Common myeloid progenitor, CD34-positive (primary cell): ENCODE results near the gene R3HDML.
"Not testable (repeated sequence)": the region's sequence is repeated elsewhere in the genome, so short reads cannot be mapped to it uniquely, and the experiment has no call there.

ENCODE experiments used
- CTCF ChIA-PET: fragments of 350-600 bp; sonication (Branson Sonifier 250); formaldehyde crosslinking; loops from one replicate; lab custom pipeline; 2021; ENCODE audit warnings: antibody characterized with exemption; lab: Charles Lee
- POLR2A ChIA-PET: fragments of 350-600 bp; sonication (Branson Sonifier 250); formaldehyde crosslinking; loops from one replicate; lab custom pipeline; 2021; ENCODE audit warnings: antibody characterized with exemption; lab: Charles Lee
- DNase-seq, 3 donors: peaks; one replicate each; pipeline versions ENCODE4 v3.0.0 to v3.0.0-alpha.2; 2013
- H3K27ac ChIP-seq, 2 experiments: 1 replicate in 1 of 2; 2 replicates in 1 of 2; pipeline ENCODE4 v1.7.0; 2013; ENCODE audit warnings: inconsistent platforms in 2 of 2, low read length in 2 of 2, mild to moderate bottlenecking in 2 of 2, low read depth in 1 of 2, moderate library complexity in 1 of 2; ENCODE audit not compliant: severe bottlenecking in 2 of 2, insufficient read depth in 1 of 2, poor library complexity in 1 of 2
- H3K27me3 ChIP-seq, 5 experiments: replicated peaks in 2 of 5; 1 replicate in 3 of 5; 2 replicates in 2 of 5; pipeline versions ENCODE4 v1.6.1 to v1.7.0; 2013; ENCODE audit warnings: low read length in 4 of 5, mild to moderate bottlenecking in 2 of 5, moderate library complexity in 2 of 5, inconsistent platforms in 1 of 5; ENCODE audit not compliant: insufficient read depth in 5 of 5, control insufficient read depth in 4 of 5
- H3K36me3 ChIP-seq, 4 experiments: 1 replicate in 2 of 4; 2 replicates in 2 of 4; pipeline versions ENCODE4 v1.6.1 to v1.7.0; 2013; ENCODE audit warnings: low read length in 3 of 4, control low read depth in 1 of 4, mild to moderate bottlenecking in 1 of 4; ENCODE audit not compliant: control insufficient read depth in 4 of 4, insufficient read depth in 4 of 4
- H3K4me1 ChIP-seq, 4 experiments: 1 replicate in 3 of 4; 2 replicates in 1 of 4; pipeline versions ENCODE4 v1.6.1 to v1.7.1; 2013; ENCODE audit warnings: low read length in 3 of 4, mild to moderate bottlenecking in 3 of 4, control low read depth in 1 of 4, inconsistent platforms in 1 of 4, moderate library complexity in 1 of 4; ENCODE audit not compliant: control insufficient read depth in 4 of 4, insufficient read depth in 4 of 4; ENCODE audit errors: control extremely low read depth in 1 of 4
- H3K4me3 ChIP-seq, 7 experiments: 1 replicate in 4 of 7; 2 replicates in 3 of 7; pipeline versions ENCODE4 v1.5.1 to v1.7.0; 2013; ENCODE audit warnings: mild to moderate bottlenecking in 7 of 7, low read length in 6 of 7, moderate library complexity in 6 of 7, inconsistent platforms in 2 of 7, low read depth in 2 of 7, control low read depth in 1 of 7; ENCODE audit not compliant: insufficient read depth in 4 of 7, control insufficient read depth in 1 of 7; ENCODE audit errors: extremely low read depth in 1 of 7
- H3K9me3 ChIP-seq, 5 experiments: 1 replicate in 4 of 5; 2 replicates in 1 of 5; pipeline versions ENCODE4 v1.6.1 to v1.7.1; 2013; ENCODE audit warnings: low read length in 4 of 5, mild to moderate bottlenecking in 2 of 5, inconsistent platforms in 1 of 5, low read depth in 1 of 5, moderate library complexity in 1 of 5; ENCODE audit not compliant: control insufficient read depth in 4 of 5, insufficient read depth in 2 of 5; ENCODE audit errors: control extremely low read depth in 1 of 5
- WGBS: methylation state at CpG from one replicate; pipeline ENCODE4 v1.1.5; 2013; ENCODE audit not compliant: insufficient coverage; 5-methylcytosine and 5-hydroxymethylcytosine counted together

The R3HDML gene

GRCh38 chr20:44299011-44299535 is 37.8 kb upstream of the R3HDML start:
- H3K27ac ChIP-seq, H3K9me3 ChIP-seq, POLR2A ChIA-PET, H3K27me3 ChIP-seq, DNase-seq, H3K4me1 ChIP-seq, H3K36me3 ChIP-seq, H3K4me3 ChIP-seq: not testable (repeated sequence)
- 92% methylated on average over 16 of the region's 42 CpGs for WGBS
- CTCF ChIA-PET = interaction anchor here (1.6 kb wide), 1 partner anchor 10 kb away, joined by 5 read pairs; no protein-coding TSS in a partner anchor

GRCh38 chr20:44301285-44301684 is 35.6 kb upstream of the R3HDML start:
- POLR2A ChIA-PET = no interaction called here

GRCh38 chr20:44302026-44302669 is 34.7 kb upstream of the R3HDML start:
- no peak for DNase-seq
- no peaks in the 10 kb centered on the region for H3K27me3 ChIP-seq
- no peaks in the 10 kb centered on the region for H3K36me3 ChIP-seq
- ChIA-PET POLR2A (interaction anchor here (0.5 kb wide), 1 partner anchor 44 kb away, joined by 3 read pairs; no protein-coding TSS in a partner anchor), CTCF (interaction anchor here (1.0 kb wide), 1 partner anchor 9 kb away, joined by 4 read pairs; the partner anchor contains the start of gene FITM2)
- no peak overlapping the region for H3K4me3 ChIP-seq
- H3K9me3 ChIP-seq = peaks cover 0 to 2% (median 0%) of the 10 kb centered on the region in 5 experiments
- H3K4me1 ChIP-seq = no peaks in the 10 kb centered on the region
- 86% methylated on average over 5 of the region's 5 CpGs for WGBS
- no peak overlapping the region for H3K27ac ChIP-seq

More at GRCh38 chr20:44301285-44301684, 35.6 kb upstream of the R3HDML start:
- H3K4me3 ChIP-seq = no peak overlapping the region
- no peaks in the 10 kb centered on the region for H3K4me1 ChIP-seq
- no peaks in the 10 kb centered on the region for H3K36me3 ChIP-seq
- DNase-seq = no peak
- H3K9me3 ChIP-seq = peaks cover 0 to 2% (median 0%) of the 10 kb centered on the region in 5 experiments
- no peaks in the 10 kb centered on the region for H3K27me3 ChIP-seq
- CTCF ChIA-PET = interaction anchor here (0.8 to 1.5 kb wide), 5 partner anchors 10 to 89 kb away, joined by 3 to 6 read pairs (median 4); partner anchors contain the start of genes FITM2 and GDAP1L1
- H3K27ac ChIP-seq = no peak overlapping the region

DNA sequence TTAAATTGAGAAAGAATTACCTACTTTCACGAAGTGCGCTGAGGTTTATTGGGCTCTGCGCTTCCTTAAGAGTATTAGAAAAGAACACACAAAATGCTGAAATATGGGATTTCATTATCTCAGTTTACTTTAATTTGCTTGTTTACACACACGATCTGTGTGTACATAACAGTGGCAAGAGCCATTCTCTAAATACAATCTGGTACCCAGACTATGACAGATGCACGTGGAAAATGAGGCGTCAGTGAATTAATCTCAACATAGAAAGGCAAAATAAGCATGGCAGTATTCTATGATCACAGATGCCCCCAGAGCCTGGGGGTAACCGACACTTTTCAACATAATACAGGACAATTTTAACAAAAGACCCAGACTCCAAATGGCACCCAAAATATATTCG is 34.1 kb upstream of the R3HDML start:
- peaks cover 0 to 2% (median 0%) of the 10 kb centered on the region in 5 experiments for H3K9me3 ChIP-seq
- H3K4me1 ChIP-seq = no peaks in the 10 kb centered on the region
- H3K27me3 ChIP-seq = no peaks in the 10 kb centered on the region
- ChIA-PET POLR2A (no interaction called here), CTCF (interaction anchor here (1.0 kb wide), 1 partner anchor 8 kb away, joined by 4 read pairs; the partner anchor contains the start of gene FITM2)
- no peak overlapping the region for H3K27ac ChIP-seq
- DNase-seq = no peak
- WGBS = 98% methylated on average over 4 of the region's 8 CpGs
- no peaks in the 10 kb centered on the region for H3K36me3 ChIP-seq
- H3K4me3 ChIP-seq = no peak overlapping the region

GRCh38 chr20:44304383-44304782 is 32.5 kb upstream of the R3HDML start:
- DNase-seq = no peak
- Histone ChIP-seq H3K4me3 (no peak overlapping the region), H3K27me3 (no peaks in the 10 kb centered on the region), H3K4me1 (no peaks in the 10 kb centered on the region), H3K27ac (no peak overlapping the region), H3K36me3 (no peaks in the 10 kb centered on the region), H3K9me3 (peaks cover 0 to 2% (median 0%) of the 10 kb centered on the region in 5 experiments)
- ChIA-PET CTCF (no interaction called here), POLR2A (no interaction called here)

DNA sequence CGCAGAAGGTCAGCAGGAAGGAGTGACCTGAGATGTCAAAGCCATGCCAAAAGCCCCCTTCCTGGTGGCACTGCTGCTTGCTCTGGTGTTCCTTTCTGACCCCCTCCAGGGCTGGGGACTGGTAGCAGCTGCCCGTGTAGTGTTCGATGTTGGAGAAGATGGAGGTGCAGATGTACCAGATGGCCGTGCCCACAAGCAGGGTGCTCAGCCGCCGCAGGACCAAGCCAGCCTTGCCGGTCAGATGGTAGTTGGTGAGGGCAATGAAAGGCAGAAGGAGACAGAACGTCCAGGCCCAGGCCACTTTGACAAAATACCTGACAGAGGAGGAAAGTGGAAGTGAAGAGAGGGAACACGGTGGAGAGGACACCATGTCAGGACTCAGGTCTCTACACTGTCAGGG is 29.9 kb upstream of the R3HDML start:
- no peak overlapping the region for H3K4me3 ChIP-seq
- no peaks in the 10 kb centered on the region for H3K36me3 ChIP-seq
- CTCF ChIA-PET = interaction anchor here (2.4 kb wide), 1 partner anchor 91 kb away, joined by 7 read pairs; no protein-coding TSS in a partner anchor
- DNase-seq = no peak
- POLR2A ChIA-PET = no interaction called here
- H3K27me3 ChIP-seq = no peaks in the 10 kb centered on the region
- 97% methylated on average over 6 of the region's 9 CpGs for WGBS
- no peaks in the 10 kb centered on the region for H3K9me3 ChIP-seq
- no peak overlapping the region for H3K27ac ChIP-seq
- H3K4me1 ChIP-seq = peaks cover 0 to 14% (median 13%) of the 10 kb centered on the region in 4 experiments
